Lung (tissue), 12 donors: ENCODE measurements around the gene ARHGAP10. TPM values are rescaled to one million over a fixed set of nuclear protein-coding genes. Genes with fewer than 3 reads are reported as not detected.

Source experiments
- ATAC-seq: fragments of 200-7000 bp; cut with Tn5 transposase; one replicate; pipeline ENCODE4 v1.9.1; 2020; ENCODE audit warnings: moderate number of reproducible peaks; ENCODE audit not compliant: insufficient read depth, low FRiP score
- DNase-seq, 3 donors: peaks; one replicate each; pipeline ENCODE4 v3.0.0-alpha.2; 2013 to 2017
- H3K27ac ChIP-seq, 2 donors: one replicate each; pipeline ENCODE4 v1.5.1; 2013; ENCODE audit warnings: mild to moderate bottlenecking in 2 of 2, moderate library complexity in 2 of 2, control low read depth in 1 of 2, inconsistent platforms in 1 of 2, low read depth in 1 of 2, low read length in 1 of 2
- H3K27me3 ChIP-seq, 3 donors: one replicate each; pipeline ENCODE4 v1.5.1; 2013; ENCODE audit warnings: low read length in 2 of 3; ENCODE audit not compliant: control insufficient read depth in 3 of 3, insufficient read depth in 3 of 3
- H3K36me3 ChIP-seq, 4 donors: one replicate each; pipeline ENCODE4 v1.5.1; 2013; ENCODE audit warnings: low read length in 4 of 4, mild to moderate bottlenecking in 1 of 4, moderate library complexity in 1 of 4; ENCODE audit not compliant: control insufficient read depth in 4 of 4, insufficient read depth in 4 of 4
- H3K4me1 ChIP-seq, 5 donors: one replicate each; pipeline ENCODE4 v1.5.1; 2013; ENCODE audit warnings: low read length in 5 of 5, mild to moderate bottlenecking in 2 of 5, moderate library complexity in 1 of 5; ENCODE audit not compliant: control insufficient read depth in 5 of 5, insufficient read depth in 5 of 5
- H3K4me3 ChIP-seq: one replicate; pipeline ENCODE4 v1.5.1; 2013; ENCODE audit warnings: mild to moderate bottlenecking, control low read depth, moderate library complexity
- H3K9ac ChIP-seq, 2 donors: one replicate each; pipeline ENCODE4 v1.5.1; 2013; ENCODE audit warnings: low read length in 2 of 2, control low read depth in 1 of 2; ENCODE audit not compliant: insufficient read depth in 1 of 2
- H3K9me3 ChIP-seq, 4 donors: one replicate each; pipeline ENCODE4 v1.5.1; 2013; ENCODE audit warnings: low read length in 3 of 4, mild to moderate bottlenecking in 1 of 4, moderate library complexity in 1 of 4; ENCODE audit not compliant: control insufficient read depth in 4 of 4, insufficient read depth in 3 of 4
- CTCF ChIP-seq: IDR thresholded peaks from 2 replicates; pipeline ENCODE4 v1.5.1; 2012; ENCODE audit warnings: mild to moderate bottlenecking; ENCODE audit errors: control extremely low read depth, extremely low read depth
- WGBS, 2 donors: extraction: QIAGEN DNeasy Blood & Tissue Kit; methylation state at CpG; one replicate each; pipeline ENCODE4 v1.1.7; 2013; 5-methylcytosine and 5-hydroxymethylcytosine counted together
- polyA plus RNA-seq, 2 donors: library from polyadenylated mRNA; stranded (reverse); fragments of 200-250 nt; gene quantifications; one replicate each; pipeline ENCODE4 v1.2.1, GENCODE V29; 2013
- total RNA-seq, 2 donors: library from RNA; depleted of rRNA in 1 of 2; stranded (reverse); fragments of >200 nt in 1 of 2; gene quantifications; one replicate each; pipeline ENCODE4 v1.2.1, GENCODE V29; 2014 to 2021
- donor health status: control.
- donor health status: control.
- donor health status: Bipolar disorder and iron deficiency.
- donor health status: healthy.
- donor health status: DM: yes; HTN: yes; CAD: no.

The ARHGAP10 gene
- total and polyA plus RNA-seq, 4 donors, result 9.1 to 25.0 (median 17.5) TPM

GRCh38 chr4:147899512-147899911, 167.6 kb downstream of the ARHGAP10 start:
- Histone ChIP-seq H3K36me3 (peaks cover 0 to 10% (median 3%) of the 10 kb centered on the region in 4 donors), H3K27me3 (no peaks in the 10 kb centered on the region), H3K27ac (no peak overlapping the region), H3K9me3 (peaks cover 0 to 3% (median 1%) of the 10 kb centered on the region in 4 donors), H3K4me3 (no peak overlapping the region), H3K9ac (no peak overlapping the region), H3K4me1 (no peaks in the 10 kb centered on the region)
- ATAC-seq (no peak), DNase-seq (peak in 1 of 3 donors; percentile 2)
- TF ChIP-seq CTCF, result no peak
- 70 to 76% methylated on average over 2 of the region's 2 CpGs for WGBS, 2 donors

GRCh38 chr4:147901388-147901787, 169.5 kb downstream of the ARHGAP10 start:
- 38 to 42% methylated on average over 2 of the region's 2 CpGs for WGBS, 2 donors
- DNase-seq (no peak), ATAC-seq (no peak)
- Histone ChIP-seq H3K4me1 (no peaks in the 10 kb centered on the region), H3K4me3 (no peak overlapping the region), H3K9ac (no peak overlapping the region), H3K36me3 (peaks cover 0 to 8% (median 3%) of the 10 kb centered on the region in 4 donors), H3K27ac (no peak overlapping the region), H3K9me3 (peaks cover 0 to 3% (median 1%) of the 10 kb centered on the region in 4 donors), H3K27me3 (no peaks in the 10 kb centered on the region)
- no peak for TF ChIP-seq CTCF

- Histone ChIP-seq H3K36me3 (peaks cover 0 to 8% (median 3%) of the 10 kb centered on the region in 4 donors), H3K4me1 (no peaks in the 10 kb centered on the region), H3K4me3 (no peak overlapping the region), H3K27ac (no peak overlapping the region), H3K9me3 (peaks cover 0 to 3% (median 1%) of the 10 kb centered on the region in 4 donors), H3K27me3 (no peaks in the 10 kb centered on the region), H3K9ac (no peak overlapping the region)
- no peak for TF ChIP-seq CTCF
- no peak for ATAC-seq
- 92 to 98% methylated on average over 2 of the region's 2 CpGs for WGBS, 2 donors
- DNase-seq, result no peak
These were observed 170.0 kb downstream of the ARHGAP10 start for GRCh38 chr4:147901916-147902315.

- Histone ChIP-seq H3K36me3 (peaks cover 0 to 14% (median 4%) of the 10 kb centered on the region in 4 donors), H3K9me3 (no peaks in the 10 kb centered on the region), H3K4me1 (peaks cover 0 to 4% (median 0%) of the 10 kb centered on the region in 5 donors), H3K27ac (no peak overlapping the region), H3K27me3 (no peaks in the 10 kb centered on the region), H3K9ac (no peak overlapping the region), H3K4me3 (no peak overlapping the region)
- TF ChIP-seq CTCF, result no peak
- WGBS, 2 donors, result 44% methylated on average over 2 of the region's 2 CpGs
- DNase-seq (no peak), ATAC-seq (no peak)
These were observed 177.3 kb downstream of the ARHGAP10 start for GRCh38 chr4:147909225-147909624.
